A549 treated with AZD2906 at 1 μM for 4 hours (cell line): Measurements from ENCODE around the gene BIRC7. TPM values are rescaled to one million over a fixed set of nuclear protein-coding genes. Genes with fewer than 3 reads are reported as not detected.

Experiments
- total RNA-seq: library from RNA; stranded (reverse); fragments of 200-300 nt; extraction: Qiagen RNA extraction; gene quantifications from 5 replicates; pipeline ENCODE4 v1.2.3, GENCODE V29; 2022

The BIRC7 gene, protein sequence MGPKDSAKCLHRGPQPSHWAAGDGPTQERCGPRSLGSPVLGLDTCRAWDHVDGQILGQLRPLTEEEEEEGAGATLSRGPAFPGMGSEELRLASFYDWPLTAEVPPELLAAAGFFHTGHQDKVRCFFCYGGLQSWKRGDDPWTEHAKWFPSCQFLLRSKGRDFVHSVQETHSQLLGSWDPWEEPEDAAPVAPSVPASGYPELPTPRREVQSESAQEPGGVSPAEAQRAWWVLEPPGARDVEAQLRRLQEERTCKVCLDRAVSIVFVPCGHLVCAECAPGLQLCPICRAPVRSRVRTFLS
- total RNA-seq: 1.4 to 3.0 TPM (median 2.3 TPM) in 5 replicates

DNA sequence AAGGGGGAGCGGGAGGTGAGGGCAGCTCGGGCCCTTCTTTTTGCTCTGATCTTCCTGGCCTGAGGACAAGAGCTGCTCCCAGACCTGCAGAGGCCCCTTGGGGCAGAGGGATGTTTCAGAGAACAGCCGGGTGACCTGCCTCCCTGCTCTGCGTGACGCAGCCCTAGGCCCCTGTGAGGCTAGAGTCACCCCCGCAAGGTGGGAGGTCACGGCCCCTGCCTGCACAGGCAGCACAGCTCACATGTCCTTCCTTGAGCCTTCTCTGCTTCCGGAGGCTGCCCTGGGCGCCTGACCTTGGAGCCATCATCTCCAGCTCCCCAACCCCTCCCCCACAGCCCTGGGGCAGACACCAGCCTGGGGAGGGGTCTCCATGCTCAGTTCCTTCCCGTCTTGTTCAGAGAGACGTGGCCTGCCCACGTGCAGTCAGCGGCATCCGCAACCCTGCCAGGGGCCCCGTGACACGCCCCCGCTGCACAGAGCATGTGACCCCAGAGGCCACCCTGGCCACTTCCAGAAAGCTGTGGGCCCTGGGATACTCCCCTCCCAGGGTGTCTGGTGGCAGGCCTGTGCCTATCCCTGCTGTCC lies at the start of gene BIRC7:
Gene BIRC7 (plus strand): TSS at position 507 of the 585 bp plus-strand sequence. CDS start 192 bp downstream, outside the sequence.

DNA sequence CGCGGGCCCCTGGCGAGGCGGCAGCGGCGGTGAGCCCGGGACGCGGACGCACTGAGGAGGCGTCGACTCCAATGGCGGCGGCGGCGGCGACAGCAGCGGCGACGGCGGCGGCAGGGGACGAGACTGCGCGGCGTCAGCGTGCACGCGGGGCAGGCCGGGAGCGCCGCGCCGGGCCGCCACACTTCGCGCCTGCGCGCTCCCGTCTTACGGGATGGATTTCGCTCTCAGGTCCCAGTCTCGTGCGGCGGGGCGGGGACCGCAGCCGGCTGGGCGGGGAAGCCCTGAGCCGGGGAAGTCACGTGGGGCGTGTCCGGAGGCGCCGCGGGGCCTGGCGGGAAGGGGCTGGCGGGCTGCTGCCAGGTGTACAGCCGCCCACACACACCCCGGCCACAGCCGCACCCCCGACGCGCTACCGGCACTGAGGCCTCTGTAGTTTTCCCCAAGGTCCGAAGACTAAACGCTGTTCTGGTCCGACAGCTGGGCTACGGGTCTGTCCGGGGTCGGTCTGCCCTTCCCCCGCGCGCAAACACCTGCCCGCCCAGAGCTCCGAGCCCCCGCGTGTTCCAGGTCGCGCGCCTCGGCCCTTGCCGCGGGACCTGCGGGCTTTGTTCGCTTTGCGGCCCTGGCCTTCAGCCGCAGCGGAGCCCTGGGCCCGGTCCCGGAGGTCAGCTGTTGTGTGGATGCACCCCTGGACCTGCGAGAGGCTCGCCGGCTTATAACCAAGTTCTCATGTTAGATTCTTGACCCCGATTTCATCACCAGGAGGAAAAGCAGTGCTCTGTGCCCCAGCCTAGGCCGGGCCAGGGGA lies 19.5 kb upstream of the BIRC7 start, which contains the start of gene YTHDF1:
Gene YTHDF1 (minus strand): TSS at position 91 of the 808 bp plus-strand sequence. CDS start 239 bp downstream, outside the sequence.

DNA sequence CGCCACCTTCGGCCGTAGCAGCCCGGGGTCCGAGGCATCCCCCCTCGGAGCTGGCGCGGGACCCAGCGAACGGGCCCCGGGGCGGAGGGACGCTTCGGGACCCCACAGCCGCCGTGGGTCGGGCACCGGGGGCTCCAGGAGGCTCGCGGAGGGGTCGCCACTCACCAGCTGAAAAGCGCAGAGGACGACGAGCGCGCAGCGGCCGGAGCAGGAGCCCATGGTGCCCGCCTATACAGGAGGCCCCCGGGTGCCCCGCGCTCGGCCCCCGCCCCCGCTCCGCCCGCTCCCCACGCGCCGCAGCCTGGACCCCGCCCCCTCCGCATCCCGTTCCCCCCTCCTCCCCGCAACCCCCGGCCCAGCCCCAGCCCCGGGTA lies 18.5 kb downstream of the BIRC7 start, which contains the start of gene NKAIN4:
Gene NKAIN4 (minus strand): TSS at position 232 of the 374 bp plus-strand sequence. CDS start 13 bp downstream, at position 219.

DNA sequence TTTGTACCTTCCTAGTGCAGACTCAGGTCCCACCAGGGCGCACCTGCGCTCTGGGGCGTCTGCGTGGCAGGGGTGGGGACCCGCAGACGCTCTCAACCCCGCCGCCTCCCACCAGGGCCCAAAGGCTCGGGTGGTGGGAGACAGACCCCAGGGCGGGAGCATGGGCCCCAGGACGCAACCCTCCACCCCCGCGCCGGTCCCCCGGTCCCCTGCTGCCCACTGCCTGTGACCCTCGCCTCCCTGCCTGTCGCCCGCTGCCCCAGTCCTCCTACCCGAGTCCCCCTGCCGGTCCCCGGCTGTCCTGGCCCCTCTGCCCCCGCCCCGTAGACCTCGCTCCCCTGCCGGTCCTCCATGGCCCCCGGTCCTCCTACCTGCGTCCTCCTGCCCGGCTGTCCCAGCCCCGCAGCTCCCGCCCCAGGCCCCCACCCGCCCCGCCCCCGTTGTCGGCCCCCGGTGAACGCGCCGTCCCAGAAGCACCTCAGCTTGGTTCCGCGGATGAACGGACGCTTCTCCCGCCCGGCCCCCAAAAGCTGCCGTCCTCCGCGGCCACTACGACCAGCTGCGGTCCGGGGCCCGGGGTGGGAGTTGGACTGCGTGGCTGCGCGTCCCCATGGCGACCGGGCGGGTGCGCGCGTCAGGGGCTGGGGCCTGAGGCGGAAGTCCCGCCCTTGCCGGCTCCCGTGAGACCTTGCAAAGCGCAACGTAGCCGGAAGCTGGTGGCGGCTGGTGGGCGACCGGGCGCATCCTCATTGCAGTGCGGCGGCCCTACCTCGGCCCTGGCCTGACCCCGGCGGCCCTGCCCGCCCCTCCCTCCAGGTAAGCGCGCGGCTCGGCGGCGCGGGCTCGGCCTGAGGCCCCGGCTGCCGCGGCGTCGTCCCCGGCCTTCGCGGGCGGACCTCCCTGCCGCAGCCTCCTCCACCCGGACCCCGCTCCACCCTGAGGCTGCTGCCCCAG lies 36.7 kb downstream of the BIRC7 start, which contains the start of gene ARFGAP1:
Gene ARFGAP1 (plus strand): TSS at position 709 of the 954 bp plus-strand sequence. CDS start 2,768 bp downstream, outside the sequence.

Other genes with a start within 250 kb of the BIRC7 start
- not detected in 5 replicates for gene BHLHE23, start 228.9 kb upstream of the BIRC7 start, total RNA-seq
- gene YTHDF1, start 19.8 kb upstream of the BIRC7 start, total RNA-seq: 45.5 to 52.1 TPM (median 49.7 TPM) in 5 replicates
- 3.9 to 6.9 TPM (median 4.7 TPM) in 5 replicates for gene NKAIN4, start 18.6 kb downstream of the BIRC7 start, total RNA-seq
- gene ARFGAP1, start 36.9 kb downstream of the BIRC7 start, total RNA-seq: 45.2 to 68.0 TPM (median 57.2 TPM) in 5 replicates
- gene COL20A1, start 57.3 kb downstream of the BIRC7 start, total RNA-seq: 0.34 to 1.1 TPM (median 0.67 TPM) in 5 replicates
- 0.14 to 0.53 TPM (median 0.38 TPM) in 5 replicates for gene CHRNA4, start 125.4 kb downstream of the BIRC7 start, total RNA-seq
- gene KCNQ2, start 236.8 kb downstream of the BIRC7 start, total RNA-seq: 0.22 to 0.64 TPM (median 0.44 TPM) in 5 replicates